SK-N-SH (cell line): ENCODE measurements around the gene C10orf90. TPM values are rescaled to one million over a fixed set of nuclear protein-coding genes. Genes with fewer than 3 reads are reported as not detected.

ENCODE experiments used
- CTCF ChIA-PET: fragments of 300-600, 350-600 bp; formaldehyde crosslinking; extraction: SDS; loops from one replicate; lab custom pipeline; 2021; lab: Yijun Ruan, JAX
- POLR2A ChIA-PET: fragments of 350-600 bp; sonication (Branson Sonifier 250); formaldehyde crosslinking; extraction: SDS; loops from one replicate; lab custom pipeline; 2020; ENCODE audit warnings: antibody characterized with exemption, inconsistent platforms; lab: Yijun Ruan, JAX
- DNase-seq: peaks from one replicate; pipeline ENCODE4 v3.0.0; 2012
- H2AFZ ChIP-seq: fragments of 200-600 bp; sonication (generic); 2 replicates; pipeline ENCODE4 v1.8.1; 2016; ENCODE audit warnings: antibody characterized with exemption, mild to moderate bottlenecking, low read depth
- H3F3A ChIP-seq: fragments of 200-600 bp; sonication (generic); replicated peaks from 2 replicates; pipeline ENCODE3; 2016; ENCODE audit warnings: antibody characterized with exemption, mild to moderate bottlenecking; ENCODE audit not compliant: insufficient read depth
- H3K27ac ChIP-seq, 2 experiments: fragments of 200-500 bp in 1 of 2; fragments of 200-600 bp in 1 of 2; sonication (Bioruptor generic) in 1 of 2; sonication (generic), shearing (Covaris generic) in 1 of 2; 2 replicates each; pipeline versions ENCODE4 v1.5.1 to v1.6.1; 2014 to 2016; ENCODE audit warnings: low read depth in 2 of 2, inconsistent platforms in 1 of 2, low read length in 1 of 2, mild to moderate bottlenecking in 1 of 2, mixed read lengths in 1 of 2
- H3K27me3 ChIP-seq: fragments of 200-600 bp; sonication (generic), shearing (Covaris generic); 2 replicates; pipeline ENCODE4 v1.6.1; 2016; ENCODE audit warnings: mixed run types; ENCODE audit not compliant: insufficient read depth
- H3K36me3 ChIP-seq, 2 experiments: fragments of 200-500 bp in 1 of 2; fragments of 200-600 bp in 1 of 2; sonication (Bioruptor generic) in 1 of 2; sonication (generic) in 1 of 2; replicated peaks in 1 of 2; 2 replicates each; pipeline versions ENCODE3 to v1.5.1; 2014 to 2016; ENCODE audit warnings: low read length in 1 of 2, mild to moderate bottlenecking in 1 of 2; ENCODE audit not compliant: insufficient read depth in 2 of 2, control insufficient read depth in 1 of 2
- H3K4me1 ChIP-seq, 2 experiments: fragments of 200-500 bp in 1 of 2; fragments of 200-600 bp in 1 of 2; sonication (Bioruptor generic) in 1 of 2; sonication (generic), shearing (Covaris generic) in 1 of 2; 2 replicates each; pipeline versions ENCODE4 v1.5.1 to v1.6.1; 2014 to 2016; ENCODE audit warnings: low read depth in 1 of 2, low read length in 1 of 2, mixed run types in 1 of 2; ENCODE audit not compliant: insufficient read depth in 2 of 2, control insufficient read depth in 1 of 2
- H3K4me2 ChIP-seq: fragments of 200-600 bp; sonication (generic), shearing (Covaris generic); 2 replicates; pipeline ENCODE4 v1.6.1; 2017; ENCODE audit warnings: mixed run types
- H3K4me3 ChIP-seq, 2 experiments: fragments of 200-500 bp in 1 of 2; fragments of 200-600 bp in 1 of 2; sonication (Bioruptor generic) in 1 of 2; sonication (generic), shearing (Covaris generic) in 1 of 2; 2 replicates each; pipeline versions ENCODE4 v1.5.1 to v1.8.1; 2014 to 2016; ENCODE audit warnings: low read depth in 2 of 2, inconsistent platforms in 1 of 2, low read length in 1 of 2, mild to moderate bottlenecking in 1 of 2, mixed read lengths in 1 of 2, moderate library complexity in 1 of 2
- H3K79me2 ChIP-seq: fragments of 200-600 bp; sonication (generic); 2 replicates; pipeline ENCODE4 v1.8.1; 2017; ENCODE audit warnings: mild to moderate bottlenecking; ENCODE audit not compliant: insufficient read depth
- H3K9ac ChIP-seq: fragments of 200-600 bp; sonication (generic); 2 replicates; pipeline ENCODE4 v1.6.1; 2017; ENCODE audit warnings: mixed run types
- H3K9me2 ChIP-seq: fragments of 200-600 bp; sonication (generic); 2 replicates; pipeline ENCODE4 v1.6.1; 2017; ENCODE audit warnings: mixed run types
- H3K9me3 ChIP-seq: fragments of 200-600 bp; sonication (generic); 2 replicates; pipeline ENCODE4 v1.6.1; 2017; ENCODE audit warnings: mixed run types, mild to moderate bottlenecking, moderate library complexity
- H4K20me1 ChIP-seq: fragments of 200-600 bp; sonication (generic); 2 replicates; pipeline ENCODE4 v1.6.1; 2017; ENCODE audit warnings: mild to moderate bottlenecking, mixed run types; ENCODE audit not compliant: insufficient read depth
- ELF1 ChIP-seq: IDR thresholded peaks from 2 replicates; pipeline ENCODE4 v1.4.0; 2012
- MEF2A ChIP-seq: IDR thresholded peaks from 2 replicates; pipeline ENCODE4 v1.4.0; 2012; ENCODE audit warnings: low read depth, borderline replicate concordance
- MXI1 ChIP-seq: IDR thresholded peaks from 2 replicates; pipeline ENCODE4 v1.6.1; 2012; ENCODE audit warnings: mild to moderate bottlenecking, low read depth, low read length, improper control_type of control experiment
- RCOR1 ChIP-seq: fragments of 150-350 bp; IDR thresholded peaks from 2 replicates; pipeline ENCODE4 v1.6.1; 2017; ENCODE audit warnings: antibody characterized with exemption, low read length
- RFX5 ChIP-seq: IDR thresholded peaks from 2 replicates; pipeline ENCODE4 v1.6.1; 2012; ENCODE audit warnings: mild to moderate bottlenecking, improper control_type of control experiment, low read length
- SMC3 ChIP-seq: IDR thresholded peaks from 2 replicates; pipeline ENCODE4 v1.6.1; 2012; ENCODE audit warnings: low read depth, low read length, improper control_type of control experiment
- TAF1 ChIP-seq: IDR thresholded peaks from 2 replicates; pipeline ENCODE4 v1.6.1; 2012; ENCODE audit warnings: low read depth, mild to moderate bottlenecking, low read length, moderate library complexity, borderline replicate concordance
- WGBS: methylation state at CpG from one replicate; pipeline ENCODE4 v1.1.6; 2017; ENCODE audit warnings: low lambda C conversion rate; 5-methylcytosine and 5-hydroxymethylcytosine counted together
- polyA plus RNA-seq, 3 experiments: library from polyadenylated mRNA; depleted of rRNA; stranded (reverse); fragments of >200 nt; gene quantifications; 2 replicates each; pipeline ENCODE4 v1.2.3, GENCODE V29; 2012
- TF ChIP-seq, protein P1 (sequence below): IDR thresholded peaks from 2 replicates; pipeline ENCODE4 v1.4.0; 2012; ENCODE audit warnings: low read depth, borderline replicate concordance
- TF ChIP-seq, protein P2 (sequence below): fragments of 200-600 bp; sonication (generic); IDR thresholded peaks from 2 replicates; pipeline ENCODE4 v1.6.1; 2017; ENCODE audit warnings: antibody characterized with exemption, mild to moderate bottlenecking, moderate library complexity
- TF ChIP-seq, protein P3 (sequence below): IDR thresholded peaks from 2 replicates; pipeline ENCODE4 v1.6.1; 2012; ENCODE audit warnings: mild to moderate bottlenecking, low read depth, low read length, moderate library complexity

The C10orf90 gene
- polyA plus RNA-seq, 1 of the 3 experiments (the other 2 are of a cell fraction): 0.21 TPM

- Histone ChIP-seq H2AFZ (no peak overlapping the region), H3K4me1 (no peaks in the 10 kb centered on the region), H3K9me2 (no peaks in the 10 kb centered on the region), H3F3A (no peaks in the 10 kb centered on the region), H3K27me3 (no peaks in the 10 kb centered on the region), H3K9ac (no peak overlapping the region), H3K79me2 (no peaks in the 10 kb centered on the region), H3K9me3 (no peaks in the 10 kb centered on the region), H3K4me3 (no peak overlapping the region)
- DNase-seq: no peak
- CTCF ChIA-PET: interaction anchor here (0.6 kb wide), 1 partner anchor 38 kb away, joined by 3 read pairs; no protein-coding TSS in a partner anchor
- no peak for TF ChIP-seq ELF1
- no peak for TF ChIP-seq MEF2A
- TF ChIP-seq, protein P1, sequence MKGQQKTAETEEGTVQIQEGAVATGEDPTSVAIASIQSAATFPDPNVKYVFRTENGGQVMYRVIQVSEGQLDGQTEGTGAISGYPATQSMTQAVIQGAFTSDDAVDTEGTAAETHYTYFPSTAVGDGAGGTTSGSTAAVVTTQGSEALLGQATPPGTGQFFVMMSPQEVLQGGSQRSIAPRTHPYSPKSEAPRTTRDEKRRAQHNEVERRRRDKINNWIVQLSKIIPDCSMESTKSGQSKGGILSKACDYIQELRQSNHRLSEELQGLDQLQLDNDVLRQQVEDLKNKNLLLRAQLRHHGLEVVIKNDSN: no peak
- TF ChIP-seq TAF1: no peak
- TF ChIP-seq RCOR1: no peak
- TF ChIP-seq RFX5: no peak
- TF ChIP-seq, all 33 proteins: peak for 0
- H4K20me1 ChIP-seq: no peaks in the 10 kb centered on the region
- no peaks in the 10 kb centered on the region for H3K36me3 ChIP-seq
- POLR2A ChIA-PET: no interaction called here
- H3K27ac ChIP-seq: no peak overlapping the region
- 32% methylated on average over 3 of the region's 3 CpGs for WGBS
- no peak overlapping the region for H3K4me2 ChIP-seq
These were observed 1.3 kb downstream of the C10orf90 start for GRCh38 chr10:126669168-126669567.

GRCh38 chr10:126668505-126668904 lies 2.0 kb downstream of the C10orf90 start:
- Histone ChIP-seq H3K79me2 (no peaks in the 10 kb centered on the region), H3K27ac (no peak overlapping the region), H3F3A (no peaks in the 10 kb centered on the region), H3K36me3 (no peaks in the 10 kb centered on the region), H4K20me1 (no peaks in the 10 kb centered on the region), H3K9ac (no peak overlapping the region), H3K9me3 (no peaks in the 10 kb centered on the region), H3K27me3 (no peaks in the 10 kb centered on the region), H3K4me1 (no peaks in the 10 kb centered on the region), H3K4me3 (no peak overlapping the region), H3K9me2 (no peaks in the 10 kb centered on the region), H3K4me2 (no peak overlapping the region), H2AFZ (no peak overlapping the region)
- CTCF ChIA-PET: interaction anchor here (0.6 to 1.2 kb wide), 2 partner anchors 38 to 80 kb away, joined by 3 to 4 read pairs; no protein-coding TSS in a partner anchor
- 33% methylated on average over 4 of the region's 4 CpGs for WGBS
- TF ChIP-seq, protein P2, sequence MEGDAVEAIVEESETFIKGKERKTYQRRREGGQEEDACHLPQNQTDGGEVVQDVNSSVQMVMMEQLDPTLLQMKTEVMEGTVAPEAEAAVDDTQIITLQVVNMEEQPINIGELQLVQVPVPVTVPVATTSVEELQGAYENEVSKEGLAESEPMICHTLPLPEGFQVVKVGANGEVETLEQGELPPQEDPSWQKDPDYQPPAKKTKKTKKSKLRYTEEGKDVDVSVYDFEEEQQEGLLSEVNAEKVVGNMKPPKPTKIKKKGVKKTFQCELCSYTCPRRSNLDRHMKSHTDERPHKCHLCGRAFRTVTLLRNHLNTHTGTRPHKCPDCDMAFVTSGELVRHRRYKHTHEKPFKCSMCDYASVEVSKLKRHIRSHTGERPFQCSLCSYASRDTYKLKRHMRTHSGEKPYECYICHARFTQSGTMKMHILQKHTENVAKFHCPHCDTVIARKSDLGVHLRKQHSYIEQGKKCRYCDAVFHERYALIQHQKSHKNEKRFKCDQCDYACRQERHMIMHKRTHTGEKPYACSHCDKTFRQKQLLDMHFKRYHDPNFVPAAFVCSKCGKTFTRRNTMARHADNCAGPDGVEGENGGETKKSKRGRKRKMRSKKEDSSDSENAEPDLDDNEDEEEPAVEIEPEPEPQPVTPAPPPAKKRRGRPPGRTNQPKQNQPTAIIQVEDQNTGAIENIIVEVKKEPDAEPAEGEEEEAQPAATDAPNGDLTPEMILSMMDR: no peak
- TF ChIP-seq, protein P3, sequence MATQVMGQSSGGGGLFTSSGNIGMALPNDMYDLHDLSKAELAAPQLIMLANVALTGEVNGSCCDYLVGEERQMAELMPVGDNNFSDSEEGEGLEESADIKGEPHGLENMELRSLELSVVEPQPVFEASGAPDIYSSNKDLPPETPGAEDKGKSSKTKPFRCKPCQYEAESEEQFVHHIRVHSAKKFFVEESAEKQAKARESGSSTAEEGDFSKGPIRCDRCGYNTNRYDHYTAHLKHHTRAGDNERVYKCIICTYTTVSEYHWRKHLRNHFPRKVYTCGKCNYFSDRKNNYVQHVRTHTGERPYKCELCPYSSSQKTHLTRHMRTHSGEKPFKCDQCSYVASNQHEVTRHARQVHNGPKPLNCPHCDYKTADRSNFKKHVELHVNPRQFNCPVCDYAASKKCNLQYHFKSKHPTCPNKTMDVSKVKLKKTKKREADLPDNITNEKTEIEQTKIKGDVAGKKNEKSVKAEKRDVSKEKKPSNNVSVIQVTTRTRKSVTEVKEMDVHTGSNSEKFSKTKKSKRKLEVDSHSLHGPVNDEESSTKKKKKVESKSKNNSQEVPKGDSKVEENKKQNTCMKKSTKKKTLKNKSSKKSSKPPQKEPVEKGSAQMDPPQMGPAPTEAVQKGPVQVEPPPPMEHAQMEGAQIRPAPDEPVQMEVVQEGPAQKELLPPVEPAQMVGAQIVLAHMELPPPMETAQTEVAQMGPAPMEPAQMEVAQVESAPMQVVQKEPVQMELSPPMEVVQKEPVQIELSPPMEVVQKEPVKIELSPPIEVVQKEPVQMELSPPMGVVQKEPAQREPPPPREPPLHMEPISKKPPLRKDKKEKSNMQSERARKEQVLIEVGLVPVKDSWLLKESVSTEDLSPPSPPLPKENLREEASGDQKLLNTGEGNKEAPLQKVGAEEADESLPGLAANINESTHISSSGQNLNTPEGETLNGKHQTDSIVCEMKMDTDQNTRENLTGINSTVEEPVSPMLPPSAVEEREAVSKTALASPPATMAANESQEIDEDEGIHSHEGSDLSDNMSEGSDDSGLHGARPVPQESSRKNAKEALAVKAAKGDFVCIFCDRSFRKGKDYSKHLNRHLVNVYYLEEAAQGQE: no peak
- TF ChIP-seq MXI1 (no peak), SMC3 (no peak), RCOR1 (no peak)
- TF ChIP-seq, protein P1: no peak
- no peak for DNase-seq
- POLR2A ChIA-PET: no interaction called here
